ENCODE results near the gene KCNQ1.

KCNQ1 gene

GRCh38 chr11:2444821-2445745, at the start of gene KCNQ1:
Gene KCNQ1, plus strand, starts transcription at chr11:2445008. Its CDS starts 91 bp downstream, at chr11:2445099.
- DNase-seq: no peak

- DNase-seq: no peak
Observed at GRCh38 chr11:2395211-2395730, 49.5 kb upstream of the KCNQ1 start.

DNA sequence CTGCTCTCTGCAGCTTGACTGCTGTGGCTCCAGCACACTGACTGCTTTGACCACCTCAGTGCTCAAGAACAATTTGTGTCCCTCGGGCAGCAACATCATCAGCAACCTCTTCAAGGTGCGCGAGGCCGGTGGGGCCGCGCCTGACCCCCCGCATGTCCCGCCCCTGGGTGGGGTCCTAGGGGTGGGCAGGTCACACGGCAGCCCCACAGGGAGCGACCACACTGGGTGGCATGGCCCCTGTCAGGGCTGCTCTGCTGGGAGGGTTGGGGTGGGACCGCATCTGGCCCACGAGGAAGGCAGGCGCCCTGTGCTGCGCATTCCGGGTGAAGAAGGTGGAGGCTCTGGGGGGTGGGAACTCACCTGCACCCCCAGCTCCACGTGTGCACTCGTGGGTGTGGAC, 49.0 kb upstream of the KCNQ1 start:
- DNase-seq: no peak

GRCh38 chr11:2396471-2396870, 48.3 kb upstream of the KCNQ1 start:
- DNase-seq: no peak

GRCh38 chr11:2397005-2397404, 47.8 kb upstream of the KCNQ1 start:
- DNase-seq: no peak

DNA sequence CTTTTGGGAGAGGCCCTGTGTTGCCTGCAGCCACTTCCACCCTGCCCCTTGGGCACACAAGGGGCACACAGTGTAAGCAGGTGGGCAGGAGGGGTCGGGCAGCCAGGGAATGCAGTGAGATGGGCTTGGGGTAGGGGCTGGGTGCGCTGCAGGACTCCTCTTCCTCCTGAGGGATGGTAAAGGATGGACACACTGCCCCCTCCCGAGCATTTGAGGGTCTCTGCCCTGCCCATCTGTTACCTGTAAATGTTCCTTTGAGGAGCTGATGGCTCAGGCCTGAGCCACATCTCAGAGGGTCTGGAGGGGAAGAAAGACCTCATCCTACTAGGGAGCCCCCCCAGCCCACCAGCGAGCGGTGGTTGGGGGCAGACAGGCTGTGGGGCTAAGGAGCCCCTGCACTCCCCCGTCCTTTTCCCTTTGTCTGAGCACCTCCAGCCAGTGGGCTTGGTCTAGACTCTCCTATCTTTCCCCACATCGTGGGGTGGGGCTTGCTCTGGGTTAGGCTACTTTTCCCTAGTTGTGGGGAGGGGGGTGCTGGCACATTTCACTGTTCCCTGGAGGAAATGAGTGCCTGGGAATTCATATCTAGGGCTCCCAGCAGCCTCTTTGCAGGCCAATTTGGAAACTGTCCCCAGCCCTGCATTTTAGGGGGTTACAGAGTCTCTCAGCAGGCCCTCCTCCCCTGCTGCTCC, 46.0 kb upstream of the KCNQ1 start:
- no peak for DNase-seq

DNA sequence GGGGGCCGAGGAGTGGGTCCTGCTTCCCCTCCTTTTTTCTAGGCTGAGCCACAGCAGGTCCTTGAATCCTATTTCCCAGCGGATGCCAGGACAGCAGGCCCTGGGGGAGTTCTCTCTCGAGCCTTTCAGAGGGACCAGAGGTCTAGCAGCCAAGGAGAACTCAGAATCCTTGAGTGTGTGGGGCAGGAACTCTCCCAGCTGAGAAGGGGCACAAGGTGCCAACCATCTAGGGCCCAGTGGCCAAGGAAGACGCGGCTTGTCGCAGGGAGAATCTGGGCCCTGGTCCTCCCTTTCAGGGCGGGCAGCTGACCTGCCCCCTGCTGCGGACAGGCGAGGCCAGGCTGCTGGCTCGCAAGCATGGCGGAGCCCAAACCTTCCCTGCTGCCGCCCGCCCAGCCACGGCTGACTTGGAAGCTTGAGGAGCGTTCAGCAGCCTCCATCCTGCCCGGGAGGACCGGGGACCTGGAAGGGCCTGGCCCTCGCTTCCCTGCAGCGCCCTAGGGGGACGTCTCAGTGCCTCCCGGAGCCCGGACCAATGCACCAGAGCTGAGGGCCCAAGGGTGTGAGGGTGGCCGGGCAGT, 45.2 kb upstream of the KCNQ1 start:
- DNase-seq: no peak

DNA sequence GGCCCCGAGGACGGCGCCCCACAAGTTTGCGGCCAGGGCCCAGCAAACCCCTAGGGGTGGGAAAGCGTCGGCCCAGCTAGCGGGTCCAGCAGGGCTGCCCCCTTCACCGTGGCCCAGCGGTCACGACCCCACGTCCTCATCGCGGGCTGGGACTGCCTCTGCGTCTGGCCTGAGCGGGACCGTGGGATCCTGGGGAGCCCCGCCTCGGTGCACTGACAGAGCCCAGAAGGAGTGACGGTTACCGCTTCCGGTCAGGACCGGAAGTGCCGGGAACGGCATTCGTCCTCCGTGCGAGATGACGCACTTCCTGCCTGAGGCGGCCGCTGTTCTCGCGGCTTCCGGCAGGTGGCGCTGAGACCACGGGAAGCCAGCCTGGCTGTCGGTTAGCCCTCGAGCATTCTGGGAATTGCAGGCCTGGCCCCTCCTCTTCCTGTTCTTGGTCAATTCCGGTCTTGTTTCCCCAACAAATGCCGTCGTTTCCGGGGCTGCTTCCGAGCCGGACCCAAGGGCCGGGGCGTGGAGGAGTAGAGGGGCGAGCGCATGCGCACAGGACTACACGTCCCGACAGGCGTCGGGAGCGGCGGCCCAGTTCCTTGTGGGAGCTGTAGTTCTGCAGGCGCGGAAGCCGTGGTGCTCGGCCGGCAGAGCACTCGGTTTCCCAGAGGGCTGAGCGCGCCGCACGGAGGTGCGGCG, 44.6 kb upstream of the KCNQ1 start, which contains the start of gene TSSC4:
TSSC4 (plus strand) TSS at position 682 of the 693 bp plus-strand sequence. CDS start 1,884 bp downstream, outside the sequence.
- peak; percentile 100 for DNase-seq

- no peak for DNase-seq
Observed at GRCh38 chr11:2400762-2401435, 43.9 kb upstream of the KCNQ1 start.

DNA sequence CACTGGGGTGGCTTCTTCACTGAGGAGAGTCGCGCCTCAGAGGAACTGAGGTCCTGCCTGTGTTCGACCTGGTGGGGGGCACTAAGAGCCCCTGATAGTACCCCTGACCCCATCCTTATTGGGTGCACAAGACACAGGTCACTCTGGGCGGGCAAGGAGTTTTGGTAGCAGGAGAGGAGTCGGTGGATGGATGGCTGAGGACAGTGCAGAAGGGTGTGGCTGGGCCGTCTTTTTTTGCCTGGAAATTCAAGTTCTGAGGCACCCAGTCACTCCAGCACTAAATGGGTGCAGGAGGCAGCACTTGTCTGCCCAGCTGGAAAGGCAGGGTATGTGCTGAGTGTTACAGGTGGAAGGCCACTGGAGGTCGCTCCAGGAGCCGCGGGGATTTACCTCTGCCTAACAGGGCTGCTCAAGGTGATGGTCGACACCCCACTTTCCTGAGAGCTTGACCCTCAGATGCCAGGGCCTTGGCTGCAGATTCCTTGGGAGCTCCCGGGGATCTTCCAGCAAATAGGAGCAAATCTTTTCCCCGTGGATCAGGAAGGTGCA, 43.3 kb upstream of the KCNQ1 start:
- no peak for DNase-seq

DNA sequence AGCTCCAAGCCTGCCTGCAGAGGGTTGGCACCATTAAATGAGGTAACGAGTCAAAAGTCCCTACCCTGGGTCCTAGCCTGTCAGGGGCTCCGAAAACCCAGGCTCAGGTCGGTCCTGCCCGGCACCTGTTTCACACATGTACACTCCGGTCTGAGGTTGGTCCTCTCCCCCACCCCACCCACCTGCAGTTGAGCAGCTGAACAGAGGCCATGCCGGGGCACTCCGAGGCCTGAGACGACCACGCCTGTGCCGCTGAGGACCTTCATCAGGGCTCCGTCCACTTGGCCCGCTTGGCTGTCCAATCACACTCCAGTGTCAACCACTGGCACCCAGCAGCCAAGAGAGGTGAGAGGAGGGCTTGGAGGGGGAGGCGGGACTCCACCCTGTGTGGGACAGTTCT, 42.7 kb upstream of the KCNQ1 start:
- no peak for DNase-seq

- DNase-seq: no peak
Observed at GRCh38 chr11:2402890-2403645, 41.7 kb upstream of the KCNQ1 start.

- DNase-seq: no peak
Observed at GRCh38 chr11:2404735-2405196, 40.0 kb upstream of the KCNQ1 start.

GRCh38 chr11:2406451-2406850, 38.4 kb upstream of the KCNQ1 start:
- no peak for DNase-seq

DNA sequence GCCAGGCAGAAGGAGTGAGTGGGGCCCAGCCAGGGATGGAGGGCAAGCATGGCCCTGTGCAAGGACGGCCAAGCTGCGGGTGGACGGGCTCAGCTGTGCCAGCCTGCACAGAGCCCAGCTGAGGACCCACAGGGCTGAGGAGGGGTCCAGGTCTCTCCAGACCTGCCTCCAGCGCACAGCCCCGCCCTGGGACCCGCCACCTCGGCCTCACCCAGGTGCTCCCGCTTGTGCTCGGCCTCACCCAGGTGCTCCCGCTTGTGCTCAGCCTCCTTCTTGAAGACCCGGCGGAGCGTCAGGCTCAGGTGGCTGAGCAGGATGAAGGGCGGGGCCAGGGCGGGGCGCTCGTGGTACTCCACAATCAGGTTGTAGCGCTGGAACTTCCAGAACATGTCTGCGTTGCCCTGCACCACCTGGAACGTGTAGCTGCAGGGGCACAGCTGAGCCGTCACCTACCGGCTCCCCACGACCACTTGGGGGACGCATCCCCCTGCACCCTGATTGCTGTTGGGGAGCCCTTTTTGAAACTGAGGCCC, 37.9 kb upstream of the KCNQ1 start:
- DNase-seq: no peak

DNA sequence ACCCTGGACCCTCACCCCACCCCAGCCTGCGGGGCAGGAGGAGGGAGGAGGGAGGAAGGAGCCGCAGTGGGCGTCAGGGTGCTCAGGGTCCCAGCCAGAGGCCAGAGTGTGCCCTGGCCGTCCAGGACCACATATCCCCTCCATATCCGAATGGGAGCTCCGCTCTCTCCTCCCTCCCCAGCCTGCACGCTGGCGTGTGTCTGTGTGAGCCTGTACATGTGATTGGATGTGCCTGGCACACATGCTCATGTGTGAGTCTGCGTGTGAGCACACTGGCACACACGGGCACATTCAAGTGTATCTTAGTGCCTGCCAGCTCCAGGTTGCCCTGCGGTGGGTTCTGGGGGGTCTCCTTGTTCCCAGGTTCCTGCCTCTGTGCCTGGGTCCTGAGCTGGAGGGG, 36.1 kb upstream of the KCNQ1 start:
- no peak for DNase-seq

DNA sequence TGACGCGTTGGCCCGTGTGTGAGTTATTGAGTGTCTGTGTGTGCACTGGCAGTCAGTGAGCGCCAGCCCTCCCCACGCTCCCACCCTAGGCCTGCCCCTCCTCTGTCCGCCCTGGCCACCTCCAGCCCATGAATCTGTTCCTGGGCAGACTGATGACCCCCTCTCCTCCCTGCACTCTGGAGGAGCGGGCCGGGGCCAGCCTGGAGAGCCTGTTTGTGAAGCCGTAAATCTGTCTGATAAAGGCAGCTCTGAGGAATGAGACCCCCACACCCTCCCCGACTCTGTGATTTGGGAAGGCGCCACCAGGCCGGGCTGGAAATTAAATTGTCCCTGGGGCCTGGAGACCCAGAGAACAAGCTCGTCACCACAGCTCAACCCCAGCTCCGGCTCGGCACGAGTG, 35.7 kb upstream of the KCNQ1 start:
- DNase-seq: no peak

DNA sequence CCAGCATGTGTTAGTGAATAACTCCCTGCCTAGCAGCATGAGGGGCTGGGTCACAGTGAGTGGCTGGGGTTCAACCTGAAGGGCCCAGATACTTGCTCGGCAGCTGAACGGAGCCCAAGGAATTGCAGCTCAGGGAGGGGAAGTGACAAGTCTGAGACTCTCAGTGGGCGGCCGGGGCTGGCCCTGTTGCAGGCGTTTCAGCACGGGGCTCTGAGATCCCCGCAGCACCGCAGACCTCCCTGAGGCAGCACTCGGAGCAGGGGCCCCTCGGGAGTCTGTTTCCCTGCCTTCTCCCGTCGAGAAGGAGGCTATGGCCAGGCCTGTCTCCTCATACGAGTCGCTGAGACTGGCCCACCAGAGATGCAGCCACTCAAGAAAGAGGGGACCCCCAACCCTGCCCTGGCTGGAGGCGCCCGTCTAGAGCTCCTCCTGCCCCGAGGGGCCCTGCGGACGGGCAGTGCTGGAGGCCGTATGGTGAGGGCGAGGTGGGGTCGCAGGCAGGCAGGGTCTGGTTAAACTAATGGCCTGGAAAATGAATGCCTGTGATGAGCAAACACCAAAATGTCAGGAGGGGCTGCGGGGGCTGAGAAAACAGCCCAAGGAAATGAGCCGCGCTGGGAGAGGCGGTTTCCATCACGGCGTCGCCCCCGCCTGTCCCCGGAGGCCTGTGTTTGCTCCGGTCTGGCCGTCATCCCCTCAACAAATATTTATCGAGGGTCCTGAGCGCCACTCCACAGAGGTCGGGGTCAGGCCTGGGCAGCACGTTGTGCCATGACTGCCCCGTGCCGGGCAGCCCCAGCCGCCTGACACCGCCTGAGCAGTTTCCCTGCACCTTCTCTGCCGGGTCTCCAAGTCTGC, 35.0 kb upstream of the KCNQ1 start:
- no peak for DNase-seq

DNA sequence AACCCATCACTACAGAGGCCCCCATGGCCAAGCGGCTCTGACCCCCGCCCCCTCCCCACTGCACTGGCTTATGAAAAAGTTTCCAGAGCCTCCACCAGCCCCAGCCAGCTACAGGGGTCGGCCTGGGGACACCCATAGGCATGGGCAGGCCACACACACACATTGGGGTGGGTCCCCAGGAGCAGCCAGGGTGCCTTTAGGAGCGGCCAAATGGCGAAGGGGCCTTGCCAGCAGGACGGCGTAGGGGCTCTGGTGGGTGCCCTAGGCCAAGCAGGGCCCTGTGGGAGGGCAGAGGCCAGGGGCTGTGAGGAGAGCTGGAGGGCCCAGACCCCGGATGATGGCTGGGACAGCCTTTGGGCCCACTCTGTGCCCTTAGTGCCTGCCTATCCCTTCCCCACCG, 34.2 kb upstream of the KCNQ1 start:
- DNase-seq: no peak
